ENCODE measurements around the gene ICOSLG.
"Not testable (repeated sequence)": the region's sequence is repeated elsewhere in the genome, so short reads cannot be mapped to it uniquely, and the experiment has no call there.

The ICOSLG gene

GRCh38 chr21:44240842-44241241 lies at the start of gene ICOSLG:
Gene ICOSLG, minus strand, starts transcription at chr21:44240943. Its CDS starts 126 bp downstream, at chr21:44240817.
- not testable (repeated sequence) for H3K4me3 ChIP-seq (ENCODE audit: low read depth, low read length); H3K27me3 ChIP-seq (ENCODE audit: control insufficient read depth, insufficient read depth, low read length); H3K9me3 ChIP-seq (ENCODE audit: control insufficient read depth, low read length); H3K4me1 ChIP-seq; H3K27ac ChIP-seq; H3K9ac ChIP-seq; H3K36me3 ChIP-seq (ENCODE audit: control insufficient read depth, insufficient read depth, low read length); H2AFZ ChIP-seq; H3K79me2 ChIP-seq; H3K4me2 ChIP-seq (ENCODE audit: low read length)

- Histone ChIP-seq H3K4me2 (ENCODE audit: low read length) (no peak overlapping the region), H3K36me3 (ENCODE audit: control insufficient read depth, insufficient read depth, low read length) (no peaks in the 10 kb centered on the region), H2AFZ (no peak overlapping the region), H3K9me3 (ENCODE audit: control insufficient read depth, low read length) (no peaks in the 10 kb centered on the region), H3K27ac (no peak overlapping the region), H3K79me2 (no peaks in the 10 kb centered on the region), H3K4me1 (no peaks in the 10 kb centered on the region), H3K27me3 (ENCODE audit: control insufficient read depth, insufficient read depth, low read length) (no peaks in the 10 kb centered on the region), H3K4me3 (ENCODE audit: low read depth, low read length) (no peak overlapping the region), H3K9ac (no peak overlapping the region)
- no peak for TF ChIP-seq CTCF (IDR thresholded peaks at IDR 0.05)
Observed at GRCh38 chr21:44289381-44290010, 48.8 kb upstream of the ICOSLG start.

- H3K4me2 ChIP-seq (ENCODE audit: low read length) = no peak overlapping the region
- no peaks in the 10 kb centered on the region for H3K36me3 ChIP-seq (ENCODE audit: control insufficient read depth, insufficient read depth, low read length)
- H3K27me3 ChIP-seq (ENCODE audit: control insufficient read depth, insufficient read depth, low read length) = no peaks in the 10 kb centered on the region
- H3K79me2 ChIP-seq = no peaks in the 10 kb centered on the region
- H3K9me3 ChIP-seq (ENCODE audit: control insufficient read depth, low read length) = no peaks in the 10 kb centered on the region
- no peak overlapping the region for H3K27ac ChIP-seq
- H3K4me3 ChIP-seq (ENCODE audit: low read depth, low read length) = no peak overlapping the region
- H3K4me1 ChIP-seq = no peaks in the 10 kb centered on the region
- H2AFZ ChIP-seq = no peak overlapping the region
- TF ChIP-seq CTCF (IDR thresholded peaks at IDR 0.05) = no peak
- H3K9ac ChIP-seq = no peak overlapping the region
Observed at GRCh38 chr21:44288251-44289110, 47.7 kb upstream of the ICOSLG start.

- Histone ChIP-seq H3K4me3 (ENCODE audit: low read depth, low read length) (no peak overlapping the region), H3K9me3 (ENCODE audit: control insufficient read depth, low read length) (no peaks in the 10 kb centered on the region), H2AFZ (no peak overlapping the region), H3K9ac (no peak overlapping the region), H3K79me2 (no peaks in the 10 kb centered on the region), H3K36me3 (ENCODE audit: control insufficient read depth, insufficient read depth, low read length) (no peaks in the 10 kb centered on the region), H3K27ac (no peak overlapping the region), H3K4me2 (ENCODE audit: low read length) (no peak overlapping the region), H3K27me3 (ENCODE audit: control insufficient read depth, insufficient read depth, low read length) (no peaks in the 10 kb centered on the region), H3K4me1 (no peaks in the 10 kb centered on the region)
- TF ChIP-seq CTCF (IDR thresholded peaks at IDR 0.05) = no peak
Observed at GRCh38 chr21:44286716-44287632, 46.2 kb upstream of the ICOSLG start.

Measured in parathyroid adenoma (tissue), 2 donors.